Mucosa of rectum (tissue), 2 donors: ENCODE data around the gene NEDD4L.
A peak's percentile ranks its signal among the peaks of the same experiment; 100 is the strongest.

Experiments
- H3K27ac ChIP-seq, 2 donors: one replicate each; pipeline ENCODE4 v1.7.0; 2013; ENCODE audit warnings: inconsistent platforms in 2 of 2, low read depth in 2 of 2, low read length in 2 of 2
- H3K27me3 ChIP-seq, 2 donors: one replicate each; pipeline ENCODE4 v1.7.0; 2013; ENCODE audit warnings: low read length in 2 of 2; ENCODE audit not compliant: control insufficient read depth in 2 of 2, insufficient read depth in 2 of 2
- H3K36me3 ChIP-seq, 2 donors: one replicate each; pipeline ENCODE4 v1.7.0; 2013; ENCODE audit warnings: low read length in 2 of 2; ENCODE audit not compliant: control insufficient read depth in 2 of 2, insufficient read depth in 2 of 2
- H3K4me1 ChIP-seq, 2 donors: one replicate each; pipeline ENCODE4 v1.7.0; 2013; ENCODE audit warnings: low read length in 2 of 2, mild to moderate bottlenecking in 1 of 2; ENCODE audit not compliant: control insufficient read depth in 2 of 2, insufficient read depth in 2 of 2
- H3K4me3 ChIP-seq, 2 donors: one replicate each; pipeline ENCODE4 v1.7.0; 2013; ENCODE audit warnings: low read length in 2 of 2
- H3K9ac ChIP-seq, 2 donors: one replicate each; pipeline ENCODE4 v1.7.0; 2013; ENCODE audit warnings: low read length in 2 of 2, low read depth in 1 of 2, mild to moderate bottlenecking in 1 of 2
- H3K9me3 ChIP-seq, 2 donors: one replicate each; pipeline ENCODE4 v1.7.0; 2013; ENCODE audit warnings: low read length in 2 of 2; ENCODE audit not compliant: control insufficient read depth in 2 of 2
- donor health status: healthy.
- donor health status: Normal muscosa, but diverticular disease.

NEDD4L gene

GRCh38 chr18:58174285-58174684 lies 130.3 kb downstream of the NEDD4L start:
- H3K36me3 ChIP-seq = peaks cover 8 to 15% of the 10 kb centered on the region in 2 donors
- H3K9ac ChIP-seq = no peak overlapping the region
- H3K9me3 ChIP-seq = no peaks in the 10 kb centered on the region
- H3K4me1 ChIP-seq = peaks cover 11 to 23% of the 10 kb centered on the region in 2 donors
- H3K27me3 ChIP-seq = no peaks in the 10 kb centered on the region
- H3K4me3 ChIP-seq = no peak overlapping the region
- H3K27ac ChIP-seq = no peak overlapping the region

GRCh38 chr18:58175122-58175785 lies 131.2 kb downstream of the NEDD4L start:
- Histone ChIP-seq H3K27ac (no peak overlapping the region), H3K4me1 (peaks cover 11 to 25% of the 10 kb centered on the region in 2 donors), H3K4me3 (no peak overlapping the region), H3K9ac (no peak overlapping the region), H3K36me3 (peaks cover 6 to 13% of the 10 kb centered on the region in 2 donors), H3K27me3 (no peaks in the 10 kb centered on the region), H3K9me3 (no peaks in the 10 kb centered on the region)

- Histone ChIP-seq H3K27ac (no peak overlapping the region), H3K4me3 (no peak overlapping the region), H3K4me1 (peaks cover 11 to 25% of the 10 kb centered on the region in 2 donors), H3K36me3 (peaks cover 6 to 13% of the 10 kb centered on the region in 2 donors), H3K9me3 (no peaks in the 10 kb centered on the region), H3K9ac (no peak overlapping the region), H3K27me3 (no peaks in the 10 kb centered on the region)
Measured at GRCh38 chr18:58175786-58176176, 131.8 kb downstream of the NEDD4L start.

GRCh38 chr18:58177004-58177717 lies 133.1 kb downstream of the NEDD4L start:
- peaks cover 2 to 3% of the 10 kb centered on the region in 2 donors for H3K36me3 ChIP-seq
- no peaks in the 10 kb centered on the region for H3K9me3 ChIP-seq
- H3K27ac ChIP-seq = no peak overlapping the region
- H3K9ac ChIP-seq = no peak overlapping the region
- peak overlapping the region in 1 of 2 donors; percentile 36 for H3K4me3 ChIP-seq
- H3K27me3 ChIP-seq = no peaks in the 10 kb centered on the region
- peaks cover 11 to 25% of the 10 kb centered on the region in 2 donors for H3K4me1 ChIP-seq

- H3K36me3 ChIP-seq = peaks cover 2 to 3% of the 10 kb centered on the region in 2 donors
- no peak overlapping the region for H3K9ac ChIP-seq
- H3K9me3 ChIP-seq = no peaks in the 10 kb centered on the region
- H3K4me1 ChIP-seq = peaks cover 16 to 29% of the 10 kb centered on the region in 2 donors
- no peaks in the 10 kb centered on the region for H3K27me3 ChIP-seq
- H3K4me3 ChIP-seq = no peak overlapping the region
- H3K27ac ChIP-seq = no peak overlapping the region
Measured at GRCh38 chr18:58177896-58178470, 134.0 kb downstream of the NEDD4L start.

- Histone ChIP-seq H3K4me1 (peaks cover 20 to 30% of the 10 kb centered on the region in 2 donors), H3K27ac (no peak overlapping the region), H3K27me3 (no peaks in the 10 kb centered on the region), H3K9ac (no peak overlapping the region), H3K36me3 (peaks cover 2 to 3% of the 10 kb centered on the region in 2 donors), H3K4me3 (no peak overlapping the region), H3K9me3 (no peaks in the 10 kb centered on the region)
Measured at GRCh38 chr18:58178511-58178910, 134.5 kb downstream of the NEDD4L start.

- H3K4me3 ChIP-seq = no peak overlapping the region
- H3K4me1 ChIP-seq = peaks cover 20 to 30% of the 10 kb centered on the region in 2 donors
- peaks cover 0 to 2% of the 10 kb centered on the region in 2 donors for H3K36me3 ChIP-seq
- H3K9me3 ChIP-seq = no peaks in the 10 kb centered on the region
- H3K9ac ChIP-seq = no peak overlapping the region
- no peak overlapping the region for H3K27ac ChIP-seq
- H3K27me3 ChIP-seq = no peaks in the 10 kb centered on the region
Measured at GRCh38 chr18:58180172-58180571, 136.1 kb downstream of the NEDD4L start.

- Histone ChIP-seq H3K9me3 (no peaks in the 10 kb centered on the region), H3K27ac (no peak overlapping the region), H3K27me3 (no peaks in the 10 kb centered on the region), H3K36me3 (no peaks in the 10 kb centered on the region), H3K4me3 (no peak overlapping the region), H3K4me1 (peaks cover 20 to 30% of the 10 kb centered on the region in 2 donors), H3K9ac (no peak overlapping the region)
Measured at GRCh38 chr18:58180738-58181353, 136.8 kb downstream of the NEDD4L start.

GRCh38 chr18:58181988-58182387 lies 138.0 kb downstream of the NEDD4L start:
- Histone ChIP-seq H3K36me3 (no peaks in the 10 kb centered on the region), H3K27me3 (no peaks in the 10 kb centered on the region), H3K9ac (no peak overlapping the region), H3K4me3 (no peak overlapping the region), H3K27ac (no peak overlapping the region), H3K4me1 (peaks cover 21 to 36% of the 10 kb centered on the region in 2 donors), H3K9me3 (no peaks in the 10 kb centered on the region)

GRCh38 chr18:58183226-58183625 lies 139.2 kb downstream of the NEDD4L start:
- no peak overlapping the region for H3K27ac ChIP-seq
- H3K36me3 ChIP-seq = no peaks in the 10 kb centered on the region
- H3K9me3 ChIP-seq = no peaks in the 10 kb centered on the region
- no peak overlapping the region for H3K4me3 ChIP-seq
- peaks cover 15 to 30% of the 10 kb centered on the region in 2 donors for H3K4me1 ChIP-seq
- no peaks in the 10 kb centered on the region for H3K27me3 ChIP-seq
- no peak overlapping the region for H3K9ac ChIP-seq
